Osteoblast (primary cell): ENCODE measurements around the gene SPHKAP. TPM values are rescaled to one million over a fixed set of nuclear protein-coding genes. Genes with fewer than 3 reads are reported as not detected.

ENCODE experiments used
- DNase-seq: peaks from one replicate; pipeline ENCODE4 v3.0.0; 2011; ENCODE audit warnings: low spot score, mixed read lengths; ENCODE audit not compliant: insufficient read length; ENCODE audit errors: missing footprints
- H2AFZ ChIP-seq: 2 replicates; pipeline ENCODE4 v1.6.0; 2011; ENCODE audit warnings: mild to moderate bottlenecking, low read length
- H3K27ac ChIP-seq: 2 replicates; pipeline ENCODE4 v1.5.1; 2011; ENCODE audit warnings: mild to moderate bottlenecking, low read depth, low read length, moderate library complexity
- H3K27me3 ChIP-seq: 2 replicates; pipeline ENCODE4 v1.6.0; 2012; ENCODE audit warnings: mild to moderate bottlenecking, control low read depth, inconsistent platforms, low read length, moderate library complexity; ENCODE audit not compliant: insufficient read depth
- H3K36me3 ChIP-seq: 2 replicates; pipeline ENCODE4 v1.5.1; 2011; ENCODE audit warnings: mild to moderate bottlenecking, low read length, control low read depth, moderate library complexity; ENCODE audit not compliant: insufficient read depth
- H3K4me1 ChIP-seq: 2 replicates; pipeline ENCODE4 v1.5.1; 2011; ENCODE audit warnings: mild to moderate bottlenecking, low read length, control low read depth, moderate library complexity; ENCODE audit not compliant: insufficient read depth
- H3K4me2 ChIP-seq: 2 replicates; pipeline ENCODE4 v1.6.0; 2011; ENCODE audit warnings: mild to moderate bottlenecking, low read length; ENCODE audit not compliant: insufficient read depth
- H3K4me3 ChIP-seq: fragments of 200-600 bp; sonication (generic); 3 replicates; pipeline ENCODE4 v1.5.1; 2012; ENCODE audit warnings: mild to moderate bottlenecking, low read length, inconsistent platforms; ENCODE audit not compliant: insufficient read depth
- H3K79me2 ChIP-seq: 2 replicates; pipeline ENCODE4 v1.6.0; 2012; ENCODE audit warnings: mild to moderate bottlenecking, low read length, control low read depth, inconsistent platforms; ENCODE audit not compliant: insufficient read depth
- H3K9me3 ChIP-seq: 2 replicates; pipeline ENCODE4 v1.5.1; 2011; ENCODE audit warnings: low read depth, low read length, control low read depth
- H4K20me1 ChIP-seq: 2 replicates; pipeline ENCODE4 v1.6.0; 2012; ENCODE audit warnings: mild to moderate bottlenecking, low read length, control low read depth; ENCODE audit not compliant: insufficient read depth
- CTCF ChIP-seq: IDR thresholded peaks from 2 replicates; pipeline ENCODE4 v1.5.1; 2011; ENCODE audit warnings: mild to moderate bottlenecking, low read depth, low read length, moderate library complexity; ENCODE audit errors: extremely low read depth
- total RNA-seq: library from RNA; depleted of rRNA; stranded (reverse); fragments of >200 nt; gene quantifications from 2 replicates; pipeline ENCODE4 v1.2.3, GENCODE V29; 2012

The SPHKAP gene
- total RNA-seq, 1 donor: not detected

- H3K4me2 ChIP-seq: no peak overlapping the region
- no peaks in the 10 kb centered on the region for H3K36me3 ChIP-seq
- no peak for TF ChIP-seq CTCF
- H3K4me1 ChIP-seq: no peaks in the 10 kb centered on the region
- H3K27me3 ChIP-seq: no peaks in the 10 kb centered on the region
- H4K20me1 ChIP-seq: no peaks in the 10 kb centered on the region
- no peak overlapping the region for H3K4me3 ChIP-seq
- H3K27ac ChIP-seq: no peak overlapping the region
- H3K9me3 ChIP-seq: no peaks in the 10 kb centered on the region
- H2AFZ ChIP-seq: no peak overlapping the region
- DNase-seq: no peak
- no peaks in the 10 kb centered on the region for H3K79me2 ChIP-seq
Observed at GRCh38 chr2:228107846-228108245, 73.6 kb downstream of the SPHKAP start.

GRCh38 chr2:228105526-228106250 is 75.8 kb downstream of the SPHKAP start:
- H3K27me3 ChIP-seq: no peaks in the 10 kb centered on the region
- H3K27ac ChIP-seq: no peak overlapping the region
- no peaks in the 10 kb centered on the region for H3K9me3 ChIP-seq
- H3K36me3 ChIP-seq: no peaks in the 10 kb centered on the region
- no peaks in the 10 kb centered on the region for H3K4me1 ChIP-seq
- H3K79me2 ChIP-seq: no peaks in the 10 kb centered on the region
- DNase-seq: no peak
- H2AFZ ChIP-seq: no peak overlapping the region
- H4K20me1 ChIP-seq: no peaks in the 10 kb centered on the region
- no peak overlapping the region for H3K4me3 ChIP-seq
- H3K4me2 ChIP-seq: no peak overlapping the region
- TF ChIP-seq CTCF: no peak

- Histone ChIP-seq H3K27me3 (no peaks in the 10 kb centered on the region), H3K36me3 (no peaks in the 10 kb centered on the region), H3K9me3 (peaks cover under 1% of the 10 kb centered on the region), H3K4me1 (no peaks in the 10 kb centered on the region), H2AFZ (no peak overlapping the region), H3K4me2 (no peak overlapping the region), H4K20me1 (no peaks in the 10 kb centered on the region), H3K4me3 (no peak overlapping the region), H3K27ac (no peak overlapping the region), H3K79me2 (no peaks in the 10 kb centered on the region)
- TF ChIP-seq CTCF: no peak
- DNase-seq: no peak
Observed at GRCh38 chr2:228104215-228104614, 77.3 kb downstream of the SPHKAP start.

- DNase-seq: no peak
- no peak overlapping the region for H2AFZ ChIP-seq
- no peaks in the 10 kb centered on the region for H3K27me3 ChIP-seq
- no peaks in the 10 kb centered on the region for H3K36me3 ChIP-seq
- no peak overlapping the region for H3K27ac ChIP-seq
- H3K4me2 ChIP-seq: no peak overlapping the region
- H3K4me3 ChIP-seq: no peak overlapping the region
- H4K20me1 ChIP-seq: no peaks in the 10 kb centered on the region
- peaks cover 2% of the 10 kb centered on the region for H3K9me3 ChIP-seq
- no peak for TF ChIP-seq CTCF
- no peaks in the 10 kb centered on the region for H3K4me1 ChIP-seq
- no peaks in the 10 kb centered on the region for H3K79me2 ChIP-seq
Observed at GRCh38 chr2:228103379-228103778, 78.1 kb downstream of the SPHKAP start.
